Measurements from ENCODE around the gene SMIM36.

DNA sequence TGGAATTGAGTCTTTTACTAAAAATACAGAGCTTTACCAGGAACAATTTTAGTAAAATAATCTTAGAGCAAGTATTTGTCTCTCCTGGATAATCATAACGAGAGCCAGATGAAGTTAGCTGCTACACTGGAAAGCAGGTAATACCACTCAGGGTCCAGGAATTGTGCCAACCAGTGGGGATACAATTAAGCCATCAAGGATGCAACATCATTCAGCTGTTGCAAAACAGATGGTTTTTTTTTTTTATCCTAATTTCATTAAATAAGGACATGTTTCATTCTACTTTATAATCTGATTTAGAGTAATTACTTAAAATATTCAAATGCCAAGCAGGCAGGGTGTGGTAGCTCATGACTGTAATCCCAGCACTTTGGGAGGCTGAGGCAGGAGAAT is 99.8 kb downstream of the SMIM36 start:
- TF ChIP-seq POLR2A (IDR thresholded peaks at IDR 0.05; ENCODE audit: low read length) (no peak), GATA1 (IDR thresholded peaks at IDR 0.05; ENCODE audit: low read depth, low read length) (no peak)

Measured in erythroblast (primary cell).